H1 (cell line): ENCODE measurements around the gene USP50. TPM values are rescaled to one million over a fixed set of nuclear protein-coding genes. Genes with fewer than 3 reads are reported as not detected.

Source experiments
- CTCF ChIA-PET: fragments of 300-600 bp; sonication (Branson Sonifier 250); formaldehyde crosslinking; loops from one replicate; lab custom pipeline; 2021; ENCODE audit not compliant: partially characterized antibody; lab: Charles Lee
- POLR2A ChIA-PET: fragments of 300-600 bp; sonication (Branson Sonifier 250); formaldehyde crosslinking; loops from one replicate; lab custom pipeline; 2021; ENCODE audit warnings: inconsistent platforms; ENCODE audit not compliant: partially characterized antibody; lab: Charles Lee
- DNase-seq, 2 experiments: peaks; one replicate each; pipeline versions ENCODE4 v3.0.0 to v3.0.0-alpha.2; 2010 to 2022; ENCODE audit warnings: low spot score in 2 of 2, low read depth in 1 of 2, mixed read lengths in 1 of 2
- FAIRE-seq: peaks from 2 replicates; lab custom pipeline; 2011; peaks lifted over from hg19 to GRCh38; lab: Jason Lieb, UNC
- H2AFZ ChIP-seq: 2 replicates; pipeline ENCODE4 v1.8.1; 2012; ENCODE audit warnings: low read length, inconsistent platforms
- H2AK5ac ChIP-seq: 2 replicates; pipeline ENCODE4 v1.6.1; 2013; ENCODE audit warnings: low read depth, low read length
- H2BK120ac ChIP-seq: replicated peaks from 2 replicates; pipeline ENCODE3; 2013; ENCODE audit warnings: low read depth, low read length, inconsistent platforms
- H2BK12ac ChIP-seq: 2 replicates; pipeline ENCODE4 v1.6.1; 2013; ENCODE audit warnings: low read depth, low read length
- H2BK15ac ChIP-seq: 2 replicates; pipeline ENCODE4 v1.6.1; 2013; ENCODE audit warnings: low read length
- H2BK20ac ChIP-seq: 2 replicates; pipeline ENCODE4 v1.6.1; 2013; ENCODE audit warnings: low read length
- H2BK5ac ChIP-seq: 2 replicates; pipeline ENCODE4 v1.6.1; 2013; ENCODE audit warnings: low read depth, low read length
- H3K14ac ChIP-seq: 2 replicates; pipeline ENCODE4 v1.6.1; 2013; ENCODE audit warnings: inconsistent platforms; ENCODE audit not compliant: insufficient read length
- H3K18ac ChIP-seq: 2 replicates; pipeline ENCODE4 v1.6.1; 2013; ENCODE audit warnings: low read length; ENCODE audit errors: extremely low read depth
- H3K23ac ChIP-seq: 2 replicates; pipeline ENCODE4 v1.6.1; 2013; ENCODE audit warnings: inconsistent platforms; ENCODE audit not compliant: insufficient read length
- H3K23me2 ChIP-seq: 2 replicates; pipeline ENCODE4 v1.6.1; 2013; ENCODE audit warnings: low read depth, low read length
- H3K27ac ChIP-seq: 2 replicates; pipeline ENCODE4 v1.6.1; 2011; ENCODE audit warnings: low read depth, low read length, inconsistent platforms
- H3K27me3 ChIP-seq, 4 experiments: replicated peaks in 1 of 4; 1 replicate in 1 of 4; 2 replicates in 3 of 4; pipeline versions ENCODE4 v1.6.1 to v1.8.1; 2011 to 2013; ENCODE audit warnings: low read length in 3 of 4, mild to moderate bottlenecking in 3 of 4, inconsistent platforms in 2 of 4, mixed read lengths in 2 of 4, moderate library complexity in 1 of 4; ENCODE audit not compliant: control insufficient read depth in 3 of 4, insufficient read depth in 3 of 4; ENCODE audit errors: extremely low read depth in 1 of 4
- H3K36me3 ChIP-seq, 4 experiments: 2 replicates each; pipeline versions ENCODE4 v1.6.1 to v1.8.1; 2011 to 2013; ENCODE audit warnings: mild to moderate bottlenecking in 4 of 4, low read length in 3 of 4, moderate library complexity in 2 of 4, control low read depth in 1 of 4, inconsistent platforms in 1 of 4; ENCODE audit not compliant: insufficient read depth in 4 of 4, control insufficient read depth in 2 of 4
- H3K4ac ChIP-seq: replicated peaks from 2 replicates; pipeline ENCODE3; 2013; ENCODE audit warnings: low read length, low read depth, mixed read lengths, inconsistent platforms; ENCODE audit not compliant: insufficient read length
- H3K4me1 ChIP-seq, 4 experiments: replicated peaks in 1 of 4; 1 replicate in 1 of 4; 2 replicates in 3 of 4; pipeline versions ENCODE4 v1.6.1 to v1.8.1; 2011 to 2013; ENCODE audit warnings: low read length in 3 of 4, inconsistent platforms in 2 of 4, mixed read lengths in 1 of 4; ENCODE audit not compliant: insufficient read depth in 4 of 4, control insufficient read depth in 3 of 4
- H3K4me2 ChIP-seq, 2 experiments: 2 replicates each; pipeline versions ENCODE4 v1.6.1 to v1.8.1; 2011 to 2013; ENCODE audit warnings: low read depth in 2 of 2, low read length in 2 of 2, control low read depth in 1 of 2, inconsistent platforms in 1 of 2, mild to moderate bottlenecking in 1 of 2; ENCODE audit not compliant: insufficient read depth in 1 of 2
- H3K4me3 ChIP-seq, 4 experiments: fragments of 200-600, 300-600 bp in 1 of 4; sonication (generic), shearing (Covaris generic), sonication (Bioruptor Twin) in 1 of 4; 2 replicates each; pipeline versions ENCODE4 v1.5.1 to v1.8.1; 2011 to 2016; ENCODE audit warnings: low read length in 4 of 4, low read depth in 3 of 4, control low read depth in 2 of 4, inconsistent platforms in 2 of 4, mild to moderate bottlenecking in 2 of 4, mixed read lengths in 1 of 4, moderate library complexity in 1 of 4; ENCODE audit not compliant: insufficient read depth in 2 of 4; ENCODE audit errors: extremely low read depth in 1 of 4
- H3K56ac ChIP-seq: replicated peaks from 2 replicates; pipeline ENCODE3; 2013; ENCODE audit warnings: low read depth, mild to moderate bottlenecking, mixed read lengths, low read length, inconsistent platforms; ENCODE audit not compliant: insufficient read length
- H3K79me1 ChIP-seq: 2 replicates; pipeline ENCODE4 v1.6.1; 2013; ENCODE audit warnings: low read depth, low read length, control low read depth
- H3K79me2 ChIP-seq, 2 experiments: 2 replicates each; pipeline versions ENCODE4 v1.6.1 to v1.8.1; 2012 to 2013; ENCODE audit warnings: low read length in 2 of 2, mild to moderate bottlenecking in 2 of 2, inconsistent platforms in 1 of 2; ENCODE audit not compliant: insufficient read depth in 2 of 2, control insufficient read depth in 1 of 2
- H3K9ac ChIP-seq, 4 experiments: replicated peaks in 1 of 4; 1 replicate in 1 of 4; 2 replicates in 3 of 4; pipeline versions ENCODE4 v1.6.1 to v1.8.1; 2011 to 2013; ENCODE audit warnings: low read depth in 3 of 4, low read length in 3 of 4, control low read depth in 2 of 4, mild to moderate bottlenecking in 2 of 4, moderate library complexity in 2 of 4, inconsistent platforms in 1 of 4; ENCODE audit errors: extremely low read depth in 1 of 4
- H3K9me3 ChIP-seq, 2 experiments: 2 replicates each; pipeline versions ENCODE4 v1.6.1 to v1.8.1; 2012 to 2013; ENCODE audit warnings: mild to moderate bottlenecking in 2 of 2, moderate library complexity in 2 of 2, control low read depth in 1 of 2, inconsistent platforms in 1 of 2, low read depth in 1 of 2, low read length in 1 of 2, mixed read lengths in 1 of 2; ENCODE audit not compliant: insufficient read depth in 2 of 2
- H4K20me1 ChIP-seq, 2 experiments: replicated peaks in 1 of 2; 2 replicates each; pipeline versions ENCODE3 to v1.8.1; 2011 to 2013; ENCODE audit warnings: inconsistent platforms in 2 of 2, low read length in 2 of 2, mild to moderate bottlenecking in 1 of 2; ENCODE audit not compliant: insufficient read depth in 2 of 2, control insufficient read depth in 1 of 2
- H4K5ac ChIP-seq: 2 replicates; pipeline ENCODE4 v1.6.1; 2013; ENCODE audit warnings: low read length, low read depth, mixed read lengths, inconsistent platforms; ENCODE audit not compliant: insufficient read length
- H4K8ac ChIP-seq: 2 replicates; pipeline ENCODE4 v1.8.0; 2013; ENCODE audit warnings: mild to moderate bottlenecking, moderate library complexity, low read length, inconsistent platforms; ENCODE audit not compliant: insufficient read depth; ENCODE audit errors: extremely low read depth
- H4K91ac ChIP-seq: replicated peaks from 2 replicates; pipeline ENCODE3; 2013; ENCODE audit warnings: low read length, mixed read lengths, inconsistent platforms; ENCODE audit not compliant: insufficient read length
- BCL11A ChIP-seq, 2 experiments: IDR thresholded peaks; one replicate each; pipeline ENCODE4 v1.6.1; 2011; ENCODE audit warnings: low read depth in 2 of 2, low read length in 2 of 2, mild to moderate bottlenecking in 2 of 2
- HDAC6 ChIP-seq: IDR thresholded peaks from one replicate; pipeline ENCODE4 v1.7.1; 2012; ENCODE audit warnings: low read depth, mild to moderate bottlenecking, inconsistent platforms, low read length, moderate library complexity
- KDM5A ChIP-seq: fragments of 200-600 bp; IDR thresholded peaks from 2 replicates; pipeline ENCODE4 v1.7.1; 2012; ENCODE audit warnings: mild to moderate bottlenecking, low read length, inconsistent platforms, mixed read lengths
- POLR2AphosphoS5 ChIP-seq: IDR thresholded peaks from 2 replicates; pipeline ENCODE4 v1.6.1; 2011; ENCODE audit warnings: low read depth, low read length
- RBBP5 ChIP-seq: IDR thresholded peaks from 2 replicates; pipeline ENCODE4 v1.7.1; 2012; ENCODE audit warnings: low read depth, mild to moderate bottlenecking, inconsistent platforms, low read length, moderate library complexity, borderline replicate concordance
- RFX5 ChIP-seq: IDR thresholded peaks from 2 replicates; pipeline ENCODE4 v1.6.1; 2011; ENCODE audit warnings: low read depth, low read length, improper control_type of control experiment, borderline replicate concordance
- TAF1 ChIP-seq: IDR thresholded peaks from 2 replicates; pipeline ENCODE4 v1.6.1; 2011; ENCODE audit warnings: mild to moderate bottlenecking, low read depth, low read length
- WGBS, 2 experiments: shearing (Covaris generic) in 1 of 2; methylation state at CpG; one replicate each; pipeline versions ENCODE4 v1.1.6 to v1.1.7; 2013 to 2015; ENCODE audit warnings: low lambda C conversion rate in 2 of 2, mixed read lengths in 2 of 2, inconsistent platforms in 1 of 2, low coverage in 1 of 2, missing lambda C conversion rate in 1 of 2; ENCODE audit not compliant: insufficient replicate concordance in 2 of 2, insufficient coverage in 1 of 2, insufficient read length in 1 of 2; ENCODE audit errors: extremely low coverage in 1 of 2, missing lambda C conversion rate in 1 of 2; 5-methylcytosine and 5-hydroxymethylcytosine counted together
- polyA plus RNA-seq, 7 experiments: library from polyadenylated mRNA; depleted of rRNA in 3 of 7; stranded (reverse) in 5 of 7; unstranded in 2 of 7; fragments of >200 nt in 5 of 7; fragments of 200-250 nt in 2 of 7; gene quantifications; 1 replicate in 5 of 7; 2 replicates in 1 of 7; 4 replicates in 1 of 7; pipeline versions ENCODE4 v1.2.1 to v1.2.3, GENCODE V29; 2011 to 2013; ENCODE audit warnings: missing spikeins in 2 of 7, mixed read lengths in 2 of 7
- total RNA-seq: library from RNA; stranded (reverse); fragmentation: NEBNext Ultra II Directional; extraction: Animal tissue kit (Norgen Biotek cat#: 25700); gene quantifications from 2 replicates; pipeline ENCODE4 v1.2.1, GENCODE V29; 2021
- TF ChIP-seq, protein P1 (sequence below): IDR thresholded peaks from 2 replicates; pipeline ENCODE4 v1.6.1; 2012; ENCODE audit warnings: low read length, inconsistent platforms
- TF ChIP-seq, protein P2 (sequence below), 3 experiments: IDR thresholded peaks; 1 replicate in 2 of 3; 2 replicates in 1 of 3; pipeline versions ENCODE4 v1.5.1 to v1.6.1; 2011; ENCODE audit warnings: low read length in 3 of 3, mild to moderate bottlenecking in 3 of 3, inconsistent platforms in 2 of 3, low read depth in 1 of 3, moderate library complexity in 1 of 3; ENCODE audit not compliant: insufficient read depth in 1 of 3; ENCODE audit errors: control extremely low read depth in 1 of 3

USP50 gene
- total and polyA plus RNA-seq, 2 of the 8 experiments (the other 6 are each of a cell fraction or from before 2014, with no cell fraction given) = not detected

DNA sequence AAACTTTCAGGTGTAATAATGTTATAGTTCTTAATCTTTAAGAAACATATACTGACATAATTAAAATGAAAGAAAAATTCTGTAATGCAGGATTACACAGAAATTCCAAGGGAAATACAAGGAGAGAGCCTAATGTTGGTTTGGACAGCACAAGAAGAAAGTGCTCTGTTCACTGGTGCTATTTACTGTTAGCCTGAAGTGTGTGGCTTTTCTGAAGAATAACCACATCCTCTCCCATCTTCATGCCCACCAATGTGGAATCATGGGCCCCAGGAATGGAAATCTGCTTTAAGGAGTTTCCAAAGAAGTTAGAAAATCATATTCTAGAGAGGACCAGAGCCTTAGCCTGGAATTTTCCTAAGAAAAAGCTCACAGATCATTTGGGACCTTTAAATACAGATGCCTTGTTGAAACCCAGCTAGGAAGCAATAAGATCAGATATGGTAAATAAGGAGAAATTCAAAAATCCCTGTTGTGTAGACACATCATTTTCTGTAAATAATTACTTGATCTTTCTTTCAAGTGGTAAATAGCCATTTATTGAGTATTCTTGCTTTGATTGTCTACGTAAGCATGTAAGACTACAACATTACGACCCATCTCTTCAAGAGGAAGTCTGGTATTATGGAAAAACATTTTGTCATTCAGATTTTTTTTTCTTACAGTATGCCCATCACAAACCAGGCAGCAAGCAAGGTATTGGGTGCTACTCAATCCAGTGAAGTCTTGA, 10.3 kb upstream of the USP50 start:
- Histone ChIP-seq H2AK5ac (no peak overlapping the region), H3K4me3 (no peak overlapping the region), H2BK20ac (no peak overlapping the region), H3K27ac (no peak overlapping the region), H4K8ac (no peak overlapping the region), H3K4me1 (no peaks in the 10 kb centered on the region), H3K23ac (no peak overlapping the region), H3K23me2 (no peaks in the 10 kb centered on the region), H2BK15ac (no peak overlapping the region), H3K56ac (no peak overlapping the region), H3K27me3 (no peaks in the 10 kb centered on the region), H3K18ac (no peak overlapping the region), H3K4ac (no peak overlapping the region), H4K91ac (no peak overlapping the region), H3K4me2 (no peak overlapping the region), H3K36me3 (peaks cover 0 to 3% (median 0%) of the 10 kb centered on the region in 4 experiments; a peak in 1 of 8 replicates), H4K20me1 (no peaks in the 10 kb centered on the region), H3K9ac (no peak overlapping the region), H2BK5ac (no peak overlapping the region), H3K9me3 (no peaks in the 10 kb centered on the region), H2AFZ (no peak overlapping the region), H3K14ac (no peak overlapping the region), H2BK12ac (no peak overlapping the region), H4K5ac (no peak overlapping the region), H3K79me2 (no peaks in the 10 kb centered on the region), H3K79me1 (no peaks in the 10 kb centered on the region), H2BK120ac (no peak overlapping the region)
- DNase-seq = no peak
- WGBS, 2 experiments = 88% methylated on average over 2 of the region's 2 CpGs; no CpG with 5 or more reads in 1 of the 2 experiments
- FAIRE-seq = no peak
- ChIA-PET POLR2A (no interaction called here), CTCF (no interaction called here)
- TF ChIP-seq KDM5A (no peak), RBBP5 (no peak), TAF1 (no peak), RFX5 (no peak), POLR2AphosphoS5 (no peak), HDAC6 (no peak), BCL11A (IDR thresholded peaks at IDR 0.05; ENCODE audit: low read depth in 2 of 2, low read length in 2 of 2) (no peak)
- TF ChIP-seq, protein P1, sequence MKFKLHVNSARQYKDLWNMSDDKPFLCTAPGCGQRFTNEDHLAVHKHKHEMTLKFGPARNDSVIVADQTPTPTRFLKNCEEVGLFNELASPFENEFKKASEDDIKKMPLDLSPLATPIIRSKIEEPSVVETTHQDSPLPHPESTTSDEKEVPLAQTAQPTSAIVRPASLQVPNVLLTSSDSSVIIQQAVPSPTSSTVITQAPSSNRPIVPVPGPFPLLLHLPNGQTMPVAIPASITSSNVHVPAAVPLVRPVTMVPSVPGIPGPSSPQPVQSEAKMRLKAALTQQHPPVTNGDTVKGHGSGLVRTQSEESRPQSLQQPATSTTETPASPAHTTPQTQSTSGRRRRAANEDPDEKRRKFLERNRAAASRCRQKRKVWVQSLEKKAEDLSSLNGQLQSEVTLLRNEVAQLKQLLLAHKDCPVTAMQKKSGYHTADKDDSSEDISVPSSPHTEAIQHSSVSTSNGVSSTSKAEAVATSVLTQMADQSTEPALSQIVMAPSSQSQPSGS = no peak
- TF ChIP-seq, protein P2, sequence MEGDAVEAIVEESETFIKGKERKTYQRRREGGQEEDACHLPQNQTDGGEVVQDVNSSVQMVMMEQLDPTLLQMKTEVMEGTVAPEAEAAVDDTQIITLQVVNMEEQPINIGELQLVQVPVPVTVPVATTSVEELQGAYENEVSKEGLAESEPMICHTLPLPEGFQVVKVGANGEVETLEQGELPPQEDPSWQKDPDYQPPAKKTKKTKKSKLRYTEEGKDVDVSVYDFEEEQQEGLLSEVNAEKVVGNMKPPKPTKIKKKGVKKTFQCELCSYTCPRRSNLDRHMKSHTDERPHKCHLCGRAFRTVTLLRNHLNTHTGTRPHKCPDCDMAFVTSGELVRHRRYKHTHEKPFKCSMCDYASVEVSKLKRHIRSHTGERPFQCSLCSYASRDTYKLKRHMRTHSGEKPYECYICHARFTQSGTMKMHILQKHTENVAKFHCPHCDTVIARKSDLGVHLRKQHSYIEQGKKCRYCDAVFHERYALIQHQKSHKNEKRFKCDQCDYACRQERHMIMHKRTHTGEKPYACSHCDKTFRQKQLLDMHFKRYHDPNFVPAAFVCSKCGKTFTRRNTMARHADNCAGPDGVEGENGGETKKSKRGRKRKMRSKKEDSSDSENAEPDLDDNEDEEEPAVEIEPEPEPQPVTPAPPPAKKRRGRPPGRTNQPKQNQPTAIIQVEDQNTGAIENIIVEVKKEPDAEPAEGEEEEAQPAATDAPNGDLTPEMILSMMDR (IDR thresholded peaks at IDR 0.05; ENCODE audit: control extremely low read depth in 1 of 3, insufficient read depth in 1 of 3, low read depth in 1 of 3, low read length in 3 of 3) = no peak
